K562 (cell line): ENCODE measurements around the gene PSMA1. TPM values are rescaled to one million over a fixed set of nuclear protein-coding genes. Genes with fewer than 3 reads are reported as not detected.

Experiments
- CBX8 ChIP-seq: fragments of 200-600 bp; sonication (generic); IDR thresholded peaks from 2 replicates; pipeline ENCODE4 v1.6.1; 2012; ENCODE audit warnings: borderline replicate concordance, mixed run types, low read depth, mild to moderate bottlenecking, moderate library complexity, mixed read lengths, low read length, control low read depth, inconsistent platforms; ENCODE audit not compliant: poor library complexity, severe bottlenecking; ENCODE audit errors: extremely low read depth
- ESRRB ChIP-seq: fragments of 250-450 bp; sonication (Bioruptor Pico); IDR thresholded peaks from 2 replicates; pipeline ENCODE4 v1.5.0; 2020; ENCODE audit warnings: mild to moderate bottlenecking, moderate library complexity, borderline replicate concordance
- ETS2 ChIP-seq: IDR thresholded peaks from 2 replicates; pipeline ENCODE4 v1.6.1; 2016; ENCODE audit warnings: borderline replicate concordance, missing genetic modification characterization, mild to moderate bottlenecking, moderate library complexity, missing compliant biosample characterization; ENCODE audit not compliant: poor library complexity, severe bottlenecking
- MCM2 ChIP-seq: fragments of 450-650 bp; IDR thresholded peaks from 2 replicates; pipeline ENCODE4 v1.6.1; 2017; ENCODE audit warnings: low read depth, mild to moderate bottlenecking
- POU5F1 ChIP-seq: fragments of 150-350 bp; IDR thresholded peaks from 2 replicates; pipeline ENCODE4 v1.6.1; 2014; ENCODE audit warnings: borderline replicate concordance, low read length, low read depth, mild to moderate bottlenecking; ENCODE audit not compliant: partially characterized antibody
- PTRF ChIP-seq: fragments of 450-650 bp; IDR thresholded peaks from 2 replicates; pipeline ENCODE4 v1.6.1; 2016; ENCODE audit warnings: mild to moderate bottlenecking, missing genetic modification characterization, missing compliant biosample characterization
- SNRNP70 ChIP-seq: fragments of 200-400 bp; formaldehyde crosslinking; optimal IDR thresholded peaks from 2 replicates; pipeline ENCODE3; 2017; ENCODE audit warnings: low read depth, low read length
- THRAP3 ChIP-seq: fragments of 450-650 bp; IDR thresholded peaks from 2 replicates; pipeline ENCODE4 v1.6.1; 2016; ENCODE audit warnings: mild to moderate bottlenecking, inconsistent platforms, borderline replicate concordance
- ZNF263 ChIP-seq: sonication (generic); formaldehyde crosslinking; IDR thresholded peaks from 2 replicates; pipeline ENCODE4 v1.8.0; 2022; ENCODE audit warnings: mild to moderate bottlenecking, missing genetic modification reagents, borderline replicate concordance
- ZNF384 ChIP-seq: IDR thresholded peaks from 2 replicates; pipeline ENCODE4 v1.6.1; 2012; ENCODE audit warnings: low read depth, low read length, improper control_type of control experiment
- ZSCAN29 ChIP-seq: fragments of 450-650 bp; IDR thresholded peaks from 2 replicates; pipeline ENCODE4 v1.6.1; 2017
- polyA plus RNA-seq, 8 experiments: library from polyadenylated mRNA; depleted of rRNA in 4 of 8; stranded (reverse) in 5 of 8; unstranded in 3 of 8; fragments of >200 nt; fragmentation: Nextera tagmentation in 2 of 8; fragmentation: Illumina TruSeq in 1 of 8; extraction: Ambion mirVana in 2 of 8; extraction: Trizol in 1 of 8; gene quantifications; 2 replicates each; pipeline versions ENCODE4 v1.2.1 to v1.2.3, GENCODE V29; 2011 to 2014; ENCODE audit warnings: inconsistent platforms in 1 of 8, missing spikeins in 1 of 8
- total RNA-seq, 7 experiments: library from RNA; depleted of rRNA in 6 of 7; stranded (reverse); fragments of >200 nt in 6 of 7; fragmentation: Illumina TruSeq in 2 of 7; extraction: Trizol in 2 of 7; gene quantifications; 2 replicates each; pipeline versions ENCODE4 v1.2.1 to v1.2.3, GENCODE V29; 2011 to 2021; ENCODE audit warnings: low replicate concordance in 1 of 7
- TF ChIP-seq, protein P1 (sequence below): IDR thresholded peaks from 3 replicates; pipeline ENCODE4 v1.6.1; 2011; ENCODE audit warnings: borderline replicate concordance, mild to moderate bottlenecking; ENCODE audit not compliant: insufficient read length, insufficient read depth
- TF ChIP-seq, protein P2 (sequence below): sonication (generic); formaldehyde crosslinking; IDR thresholded peaks from 2 replicates; pipeline ENCODE4 v1.8.0; 2022; ENCODE audit warnings: missing genetic modification reagents, mild to moderate bottlenecking, borderline replicate concordance
- TF ChIP-seq, protein P3 (sequence below): sonication (generic); formaldehyde crosslinking; IDR thresholded peaks from 2 replicates; pipeline ENCODE4 v1.8.1; 2022; ENCODE audit warnings: missing genetic modification reagents
- TF ChIP-seq, protein P4 (sequence below): fragments of 450-650 bp; IDR thresholded peaks from 2 replicates; pipeline ENCODE4 v1.6.1; 2016; ENCODE audit warnings: antibody characterized with exemption
- TF ChIP-seq, protein P5 (sequence below): fragments of 200-800 bp; sonication (Bioruptor generic); IDR thresholded peaks from 2 replicates; pipeline ENCODE4 v1.6.1; 2016; ENCODE audit warnings: missing genetic modification characterization, missing compliant biosample characterization

PSMA1 gene
- total and polyA plus RNA-seq, 9 of the 15 experiments (the other 6 are each of a cell fraction or from before 2014, with no cell fraction given) = 283 to 1,007 (median 424) TPM

DNA sequence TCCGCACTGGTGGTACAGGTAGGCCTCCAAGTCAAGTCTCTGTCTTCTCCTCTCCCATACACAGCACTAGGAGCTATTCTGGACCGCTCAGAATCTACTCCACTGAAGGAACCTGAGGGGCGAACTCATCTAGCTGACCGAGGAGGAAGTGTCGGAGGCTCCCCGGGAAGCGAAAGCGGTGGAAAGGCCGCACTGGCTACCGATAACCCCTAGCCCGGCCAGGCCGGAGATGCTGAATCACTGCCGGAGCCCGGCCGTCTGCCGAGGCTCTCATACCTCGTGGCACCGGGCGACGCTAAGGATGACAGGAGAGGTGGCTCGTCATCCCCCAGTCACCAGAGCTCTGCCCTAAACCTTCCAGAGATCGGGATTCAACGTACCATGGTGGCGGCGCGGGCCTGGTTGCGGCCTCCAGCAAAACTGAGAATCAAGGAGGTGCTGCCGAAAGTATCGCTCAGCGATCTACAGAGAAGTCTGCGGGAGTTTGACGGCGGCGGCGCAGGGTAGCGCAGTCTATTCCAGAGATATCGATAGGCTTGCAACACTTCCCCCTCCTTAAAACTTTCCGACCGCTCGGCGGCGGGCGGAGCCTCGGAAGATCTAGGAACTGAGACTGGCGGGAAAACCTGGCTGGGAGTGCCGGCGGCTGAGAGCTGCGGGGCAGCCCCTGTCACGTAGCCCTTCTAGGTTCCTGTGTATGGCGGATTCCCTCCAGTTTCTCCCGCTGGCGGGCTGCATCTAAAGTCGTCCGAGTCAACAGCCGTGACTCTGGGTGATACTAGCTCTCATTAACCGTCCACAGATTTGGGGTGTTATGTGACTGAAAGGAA is at the start of gene PSMA1 (continued):
- TF ChIP-seq CBX8 (no peak), ZSCAN29 (no peak), MCM2 (no peak), ZNF263 (CRISPR knock-in tag) (0 out of 2 replicates have a peak, but pooled peaks have one; percentile 49), ZNF384 (no peak), ETS2 (tag) (peak; percentile 62), SNRNP70 (no peak), THRAP3 (no peak), POU5F1 (no peak), PTRF (no peak), ESRRB (no peak)
- TF ChIP-seq, protein P1, sequence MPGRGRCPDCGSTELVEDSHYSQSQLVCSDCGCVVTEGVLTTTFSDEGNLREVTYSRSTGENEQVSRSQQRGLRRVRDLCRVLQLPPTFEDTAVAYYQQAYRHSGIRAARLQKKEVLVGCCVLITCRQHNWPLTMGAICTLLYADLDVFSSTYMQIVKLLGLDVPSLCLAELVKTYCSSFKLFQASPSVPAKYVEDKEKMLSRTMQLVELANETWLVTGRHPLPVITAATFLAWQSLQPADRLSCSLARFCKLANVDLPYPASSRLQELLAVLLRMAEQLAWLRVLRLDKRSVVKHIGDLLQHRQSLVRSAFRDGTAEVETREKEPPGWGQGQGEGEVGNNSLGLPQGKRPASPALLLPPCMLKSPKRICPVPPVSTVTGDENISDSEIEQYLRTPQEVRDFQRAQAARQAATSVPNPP = no peak
- TF ChIP-seq, protein P2, sequence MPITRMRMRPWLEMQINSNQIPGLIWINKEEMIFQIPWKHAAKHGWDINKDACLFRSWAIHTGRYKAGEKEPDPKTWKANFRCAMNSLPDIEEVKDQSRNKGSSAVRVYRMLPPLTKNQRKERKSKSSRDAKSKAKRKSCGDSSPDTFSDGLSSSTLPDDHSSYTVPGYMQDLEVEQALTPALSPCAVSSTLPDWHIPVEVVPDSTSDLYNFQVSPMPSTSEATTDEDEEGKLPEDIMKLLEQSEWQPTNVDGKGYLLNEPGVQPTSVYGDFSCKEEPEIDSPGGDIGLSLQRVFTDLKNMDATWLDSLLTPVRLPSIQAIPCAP (CRISPR knock-in tag) = no peak; the same call in 1 of the 2 replicates
- TF ChIP-seq, protein P3, sequence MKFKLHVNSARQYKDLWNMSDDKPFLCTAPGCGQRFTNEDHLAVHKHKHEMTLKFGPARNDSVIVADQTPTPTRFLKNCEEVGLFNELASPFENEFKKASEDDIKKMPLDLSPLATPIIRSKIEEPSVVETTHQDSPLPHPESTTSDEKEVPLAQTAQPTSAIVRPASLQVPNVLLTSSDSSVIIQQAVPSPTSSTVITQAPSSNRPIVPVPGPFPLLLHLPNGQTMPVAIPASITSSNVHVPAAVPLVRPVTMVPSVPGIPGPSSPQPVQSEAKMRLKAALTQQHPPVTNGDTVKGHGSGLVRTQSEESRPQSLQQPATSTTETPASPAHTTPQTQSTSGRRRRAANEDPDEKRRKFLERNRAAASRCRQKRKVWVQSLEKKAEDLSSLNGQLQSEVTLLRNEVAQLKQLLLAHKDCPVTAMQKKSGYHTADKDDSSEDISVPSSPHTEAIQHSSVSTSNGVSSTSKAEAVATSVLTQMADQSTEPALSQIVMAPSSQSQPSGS (CRISPR knock-in tag) = no peak
- TF ChIP-seq, protein P4, sequence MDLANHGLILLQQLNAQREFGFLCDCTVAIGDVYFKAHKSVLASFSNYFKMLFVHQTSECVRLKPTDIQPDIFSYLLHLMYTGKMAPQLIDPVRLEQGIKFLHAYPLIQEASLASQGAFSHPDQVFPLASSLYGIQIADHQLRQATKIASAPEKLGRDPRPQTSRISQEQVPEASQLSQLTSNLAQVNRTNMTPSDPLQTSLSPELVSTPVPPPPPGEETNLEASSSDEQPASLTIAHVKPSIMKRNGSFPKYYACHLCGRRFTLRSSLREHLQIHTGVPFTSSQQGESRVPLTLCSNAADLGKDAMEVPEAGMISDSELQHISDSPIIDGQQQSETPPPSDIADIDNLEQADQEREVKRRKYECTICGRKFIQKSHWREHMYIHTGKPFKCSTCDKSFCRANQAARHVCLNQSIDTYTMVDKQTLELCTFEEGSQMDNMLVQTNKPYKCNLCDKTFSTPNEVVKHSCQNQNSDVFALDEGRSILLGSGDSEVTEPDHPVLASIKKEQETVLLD = peak; percentile 95
- TF ChIP-seq, protein P5, sequence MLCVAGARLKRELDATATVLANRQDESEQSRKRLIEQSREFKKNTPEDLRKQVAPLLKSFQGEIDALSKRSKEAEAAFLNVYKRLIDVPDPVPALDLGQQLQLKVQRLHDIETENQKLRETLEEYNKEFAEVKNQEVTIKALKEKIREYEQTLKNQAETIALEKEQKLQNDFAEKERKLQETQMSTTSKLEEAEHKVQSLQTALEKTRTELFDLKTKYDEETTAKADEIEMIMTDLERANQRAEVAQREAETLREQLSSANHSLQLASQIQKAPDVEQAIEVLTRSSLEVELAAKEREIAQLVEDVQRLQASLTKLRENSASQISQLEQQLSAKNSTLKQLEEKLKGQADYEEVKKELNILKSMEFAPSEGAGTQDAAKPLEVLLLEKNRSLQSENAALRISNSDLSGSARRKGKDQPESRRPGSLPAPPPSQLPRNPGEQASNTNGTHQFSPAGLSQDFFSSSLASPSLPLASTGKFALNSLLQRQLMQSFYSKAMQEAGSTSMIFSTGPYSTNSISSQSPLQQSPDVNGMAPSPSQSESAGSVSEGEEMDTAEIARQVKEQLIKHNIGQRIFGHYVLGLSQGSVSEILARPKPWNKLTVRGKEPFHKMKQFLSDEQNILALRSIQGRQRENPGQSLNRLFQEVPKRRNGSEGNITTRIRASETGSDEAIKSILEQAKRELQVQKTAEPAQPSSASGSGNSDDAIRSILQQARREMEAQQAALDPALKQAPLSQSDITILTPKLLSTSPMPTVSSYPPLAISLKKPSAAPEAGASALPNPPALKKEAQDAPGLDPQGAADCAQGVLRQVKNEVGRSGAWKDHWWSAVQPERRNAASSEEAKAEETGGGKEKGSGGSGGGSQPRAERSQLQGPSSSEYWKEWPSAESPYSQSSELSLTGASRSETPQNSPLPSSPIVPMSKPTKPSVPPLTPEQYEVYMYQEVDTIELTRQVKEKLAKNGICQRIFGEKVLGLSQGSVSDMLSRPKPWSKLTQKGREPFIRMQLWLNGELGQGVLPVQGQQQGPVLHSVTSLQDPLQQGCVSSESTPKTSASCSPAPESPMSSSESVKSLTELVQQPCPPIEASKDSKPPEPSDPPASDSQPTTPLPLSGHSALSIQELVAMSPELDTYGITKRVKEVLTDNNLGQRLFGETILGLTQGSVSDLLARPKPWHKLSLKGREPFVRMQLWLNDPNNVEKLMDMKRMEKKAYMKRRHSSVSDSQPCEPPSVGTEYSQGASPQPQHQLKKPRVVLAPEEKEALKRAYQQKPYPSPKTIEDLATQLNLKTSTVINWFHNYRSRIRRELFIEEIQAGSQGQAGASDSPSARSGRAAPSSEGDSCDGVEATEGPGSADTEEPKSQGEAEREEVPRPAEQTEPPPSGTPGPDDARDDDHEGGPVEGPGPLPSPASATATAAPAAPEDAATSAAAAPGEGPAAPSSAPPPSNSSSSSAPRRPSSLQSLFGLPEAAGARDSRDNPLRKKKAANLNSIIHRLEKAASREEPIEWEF (CRISPR knock-in tag) = no peak
